Loucy (cell line): ENCODE results near the gene TOP2A.

Experiments used
- H2AFZ ChIP-seq: fragments of 200-600 bp; sonication (generic); 2 replicates; pipeline ENCODE4 v1.6.0; 2016; ENCODE audit warnings: antibody characterized with exemption, mild to moderate bottlenecking, low read length, moderate library complexity
- H3F3A ChIP-seq: fragments of 200-600 bp; 2 replicates; pipeline ENCODE4 v1.6.0; 2016; ENCODE audit warnings: antibody characterized with exemption, low read depth, mild to moderate bottlenecking
- H3K27me3 ChIP-seq: fragments of 200-600 bp; sonication (generic); 2 replicates; pipeline ENCODE4 v1.6.1; 2014; ENCODE audit warnings: low read length, mild to moderate bottlenecking; ENCODE audit not compliant: insufficient read depth, poor library complexity, severe bottlenecking
- H3K36me3 ChIP-seq: fragments of 200-600 bp; sonication (generic); 2 replicates; pipeline ENCODE4 v1.6.1; 2016; ENCODE audit warnings: low read length; ENCODE audit not compliant: insufficient read depth
- H3K4me1 ChIP-seq: fragments of 200-600 bp; sonication (generic); 2 replicates; pipeline ENCODE4 v1.5.1; 2014; ENCODE audit warnings: low read length, mild to moderate bottlenecking; ENCODE audit not compliant: insufficient read depth, poor library complexity, severe bottlenecking
- H3K4me2 ChIP-seq: fragments of 200-600 bp; sonication (generic); 2 replicates; pipeline ENCODE4 v1.6.0; 2014; ENCODE audit warnings: antibody characterized with exemption, low read length, low read depth, mild to moderate bottlenecking; ENCODE audit not compliant: poor library complexity, severe bottlenecking
- H3K4me3 ChIP-seq: fragments of 200-600 bp; sonication (generic); 2 replicates; pipeline ENCODE4 v1.5.1; 2014; ENCODE audit warnings: low read length, mild to moderate bottlenecking, mixed read lengths; ENCODE audit not compliant: poor library complexity, severe bottlenecking
- H3K79me2 ChIP-seq: fragments of 200-600 bp; sonication (generic); 2 replicates; pipeline ENCODE4 v1.6.1; 2014; ENCODE audit warnings: low read length; ENCODE audit not compliant: insufficient read depth
- H3K9ac ChIP-seq: fragments of 200-600 bp; sonication (generic); 2 replicates; pipeline ENCODE4 v1.6.0; 2014; ENCODE audit warnings: mild to moderate bottlenecking, low read depth, low read length, moderate library complexity; ENCODE audit not compliant: poor library complexity, severe bottlenecking
- H3K9me2 ChIP-seq: fragments of 200-600 bp; sonication (generic); replicated peaks from 2 replicates; pipeline ENCODE4 v1.6.1; 2016; ENCODE audit warnings: low read depth, low read length, mixed read lengths
- H3K9me3 ChIP-seq: fragments of 200-600 bp; sonication (generic); 2 replicates; pipeline ENCODE4 v1.6.1; 2014; ENCODE audit warnings: mild to moderate bottlenecking, antibody characterized with exemption, low read length, low read depth; ENCODE audit not compliant: insufficient read depth
- H4K20me1 ChIP-seq: fragments of 200-600 bp; sonication (generic); 2 replicates; pipeline ENCODE4 v1.6.0; 2014; ENCODE audit warnings: antibody characterized with exemption, low read length, mild to moderate bottlenecking; ENCODE audit not compliant: insufficient read depth, poor library complexity, severe bottlenecking
- EZH2phosphoT487 ChIP-seq: fragments of 200-600 bp; IDR thresholded peaks from 2 replicates; pipeline ENCODE4 v1.6.1; 2018; ENCODE audit warnings: antibody characterized with exemption, mild to moderate bottlenecking, moderate library complexity, borderline replicate concordance
- TF ChIP-seq, protein P1 (sequence below): fragments of 200-600 bp; sonication (generic); conservative IDR thresholded peaks from 2 replicates; pipeline ENCODE4 v1.5.1; 2014; ENCODE audit warnings: mild to moderate bottlenecking, antibody characterized with exemption, low read length

Gene TOP2A

DNA sequence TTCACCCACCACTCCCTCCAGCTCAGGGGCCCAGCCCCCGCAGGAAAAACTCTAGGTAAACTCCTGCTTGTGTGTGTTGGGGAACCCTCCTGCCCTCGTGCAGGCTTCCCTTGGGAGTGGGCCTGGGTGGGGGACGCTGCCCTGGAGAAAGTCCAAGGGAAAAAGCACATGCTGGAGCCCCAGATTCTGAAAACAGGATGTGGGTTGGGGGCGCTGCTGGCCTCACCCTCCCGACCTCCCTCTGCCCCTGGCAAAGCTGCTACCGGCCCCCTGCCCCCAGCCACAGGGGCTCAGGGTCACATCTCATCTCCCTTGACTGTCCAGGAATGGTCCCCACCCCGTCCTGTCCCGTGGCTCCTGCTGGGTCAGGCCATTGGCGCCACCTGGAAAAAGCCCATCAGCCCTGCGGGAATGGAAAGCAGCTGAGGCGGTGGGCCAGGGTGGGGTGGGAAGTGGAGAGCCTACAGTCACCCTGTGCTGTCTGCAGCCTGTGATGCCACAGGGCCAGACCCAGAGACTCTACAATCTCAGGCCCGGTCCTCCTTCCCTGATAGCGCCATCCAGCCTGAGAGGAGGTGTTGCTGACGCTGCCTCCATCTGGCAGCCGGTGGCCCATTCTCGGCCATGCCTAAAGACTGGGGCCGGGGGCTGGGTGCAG is 50.7 kb downstream of the TOP2A start:
- Histone ChIP-seq H3K36me3 (no peaks in the 10 kb centered on the region), H3K9ac (no peak overlapping the region), H3K9me3 (no peaks in the 10 kb centered on the region), H3K4me2 (no peak overlapping the region), H3K4me3 (no peak overlapping the region), H3K27me3 (no peaks in the 10 kb centered on the region), H4K20me1 (no peaks in the 10 kb centered on the region), H3K9me2 (no peaks in the 10 kb centered on the region), H3F3A (no peaks in the 10 kb centered on the region), H2AFZ (no peak overlapping the region), H3K79me2 (no peaks in the 10 kb centered on the region), H3K4me1 (peaks cover 7% of the 10 kb centered on the region)
- TF ChIP-seq EZH2phosphoT487, result no peak
- TF ChIP-seq, protein P1, sequence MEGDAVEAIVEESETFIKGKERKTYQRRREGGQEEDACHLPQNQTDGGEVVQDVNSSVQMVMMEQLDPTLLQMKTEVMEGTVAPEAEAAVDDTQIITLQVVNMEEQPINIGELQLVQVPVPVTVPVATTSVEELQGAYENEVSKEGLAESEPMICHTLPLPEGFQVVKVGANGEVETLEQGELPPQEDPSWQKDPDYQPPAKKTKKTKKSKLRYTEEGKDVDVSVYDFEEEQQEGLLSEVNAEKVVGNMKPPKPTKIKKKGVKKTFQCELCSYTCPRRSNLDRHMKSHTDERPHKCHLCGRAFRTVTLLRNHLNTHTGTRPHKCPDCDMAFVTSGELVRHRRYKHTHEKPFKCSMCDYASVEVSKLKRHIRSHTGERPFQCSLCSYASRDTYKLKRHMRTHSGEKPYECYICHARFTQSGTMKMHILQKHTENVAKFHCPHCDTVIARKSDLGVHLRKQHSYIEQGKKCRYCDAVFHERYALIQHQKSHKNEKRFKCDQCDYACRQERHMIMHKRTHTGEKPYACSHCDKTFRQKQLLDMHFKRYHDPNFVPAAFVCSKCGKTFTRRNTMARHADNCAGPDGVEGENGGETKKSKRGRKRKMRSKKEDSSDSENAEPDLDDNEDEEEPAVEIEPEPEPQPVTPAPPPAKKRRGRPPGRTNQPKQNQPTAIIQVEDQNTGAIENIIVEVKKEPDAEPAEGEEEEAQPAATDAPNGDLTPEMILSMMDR, result no peak

DNA sequence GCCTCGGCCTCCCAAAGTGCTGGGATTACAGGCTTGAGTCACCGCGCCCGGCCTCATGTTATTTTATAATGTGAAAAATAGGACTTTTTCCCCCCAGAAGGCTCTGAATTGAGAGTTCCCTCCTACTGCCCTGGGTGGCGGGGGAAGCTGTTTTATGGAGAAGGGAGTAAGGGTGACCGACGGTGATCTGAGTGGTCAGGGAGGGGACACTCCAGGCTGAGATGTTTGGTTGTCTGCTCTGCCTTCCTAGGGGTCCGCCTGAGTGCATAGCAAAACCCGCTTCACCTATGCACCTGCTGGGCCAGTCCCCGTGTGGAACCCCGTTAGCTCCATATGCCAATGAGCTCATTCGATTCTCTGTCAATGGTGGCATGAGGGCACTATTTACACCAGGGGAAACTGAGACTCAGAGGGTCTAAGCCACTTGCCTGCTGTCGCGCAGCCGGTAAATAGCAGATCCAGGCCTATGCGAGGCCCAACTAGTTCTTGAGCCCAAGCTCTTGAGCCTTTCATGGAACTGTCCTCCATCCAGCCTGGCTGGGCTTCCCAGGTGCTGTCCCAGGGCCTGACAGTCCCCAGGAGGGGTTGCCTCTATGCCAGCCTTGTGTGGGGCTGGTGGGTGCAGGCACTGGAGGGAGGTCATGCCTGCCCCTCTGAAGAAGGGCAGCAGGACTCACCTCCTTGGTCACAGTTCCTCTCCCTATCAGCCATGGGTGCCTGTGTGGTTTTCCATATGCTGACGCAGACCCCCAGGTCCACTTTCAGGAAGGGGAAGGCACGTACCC is 51.4 kb downstream of the TOP2A start:
- Histone ChIP-seq H3K9me3 (no peaks in the 10 kb centered on the region), H2AFZ (no peak overlapping the region), H3K36me3 (no peaks in the 10 kb centered on the region), H3K79me2 (no peaks in the 10 kb centered on the region), H3K4me1 (no peaks in the 10 kb centered on the region), H3K9ac (no peak overlapping the region), H3K27me3 (no peaks in the 10 kb centered on the region), H3K4me2 (no peak overlapping the region), H3K4me3 (no peak overlapping the region), H3K9me2 (no peaks in the 10 kb centered on the region), H3F3A (no peaks in the 10 kb centered on the region), H4K20me1 (no peaks in the 10 kb centered on the region)
- TF ChIP-seq, protein P1, result no peak
- TF ChIP-seq EZH2phosphoT487, result no peak

DNA sequence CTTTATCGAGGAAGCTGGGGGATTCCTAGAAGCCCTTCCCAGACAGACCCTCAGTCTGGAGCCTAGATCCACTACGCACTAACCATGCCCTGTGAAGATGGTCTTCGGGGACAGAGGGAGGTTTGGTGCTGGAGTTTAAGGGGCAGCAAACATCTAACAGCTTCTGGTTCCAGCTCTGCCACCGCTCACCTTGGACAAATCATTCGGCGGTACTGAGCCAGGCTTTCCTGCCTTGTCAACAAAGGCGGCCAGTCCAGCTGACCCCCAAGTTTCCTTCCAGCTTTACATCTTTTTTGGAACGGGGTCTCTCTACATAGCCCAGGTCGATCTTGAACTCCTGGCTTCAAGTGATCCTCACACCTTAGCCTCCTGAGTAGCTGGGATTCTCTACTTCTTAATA is 52.8 kb downstream of the TOP2A start:
- no peaks in the 10 kb centered on the region for H4K20me1 ChIP-seq
- H3F3A ChIP-seq, result no peaks in the 10 kb centered on the region
- H3K4me2 ChIP-seq, result no peak overlapping the region
- no peaks in the 10 kb centered on the region for H3K79me2 ChIP-seq
- H3K27me3 ChIP-seq, result no peaks in the 10 kb centered on the region
- H3K4me1 ChIP-seq, result no peaks in the 10 kb centered on the region
- no peaks in the 10 kb centered on the region for H3K9me3 ChIP-seq
- TF ChIP-seq, protein P1, result no peak
- TF ChIP-seq EZH2phosphoT487, result no peak
- no peak overlapping the region for H3K9ac ChIP-seq
- no peaks in the 10 kb centered on the region for H3K36me3 ChIP-seq
- no peak overlapping the region for H2AFZ ChIP-seq
- H3K4me3 ChIP-seq, result no peak overlapping the region
- H3K9me2 ChIP-seq, result no peaks in the 10 kb centered on the region
